GM18873 (cell line): ENCODE measurements around the gene SIL1.

ENCODE experiments used
- ATAC-seq: cut with Tn5 transposase; IDR thresholded peaks from one replicate; pipeline ENCODE4 v1.9.1; 2021; ENCODE audit warnings: mild to moderate bottlenecking, moderate library complexity, moderate number of reproducible peaks; ENCODE audit not compliant: unreplicated experiment, low FRiP score

The SIL1 gene

DNA sequence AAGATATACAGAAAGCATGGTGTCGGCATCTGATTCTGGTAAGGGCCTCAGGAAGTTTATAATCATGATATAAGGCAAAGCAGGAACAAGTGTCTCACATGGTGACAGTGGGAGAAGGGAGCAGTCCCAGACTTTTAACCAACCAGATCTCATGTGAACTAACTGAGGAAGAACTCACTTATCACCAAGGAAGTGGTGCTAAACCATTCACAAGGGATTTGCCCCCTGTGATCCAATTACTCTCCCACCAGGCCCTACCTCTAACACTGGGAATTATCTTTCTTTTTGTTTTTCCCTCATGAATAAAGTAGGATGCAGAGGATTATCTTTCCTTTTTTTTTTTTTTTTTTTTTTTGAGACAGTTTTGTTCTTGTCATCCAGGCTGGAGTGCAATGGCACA, 199.6 kb downstream of the SIL1 start:
- ATAC-seq, result no peak

DNA sequence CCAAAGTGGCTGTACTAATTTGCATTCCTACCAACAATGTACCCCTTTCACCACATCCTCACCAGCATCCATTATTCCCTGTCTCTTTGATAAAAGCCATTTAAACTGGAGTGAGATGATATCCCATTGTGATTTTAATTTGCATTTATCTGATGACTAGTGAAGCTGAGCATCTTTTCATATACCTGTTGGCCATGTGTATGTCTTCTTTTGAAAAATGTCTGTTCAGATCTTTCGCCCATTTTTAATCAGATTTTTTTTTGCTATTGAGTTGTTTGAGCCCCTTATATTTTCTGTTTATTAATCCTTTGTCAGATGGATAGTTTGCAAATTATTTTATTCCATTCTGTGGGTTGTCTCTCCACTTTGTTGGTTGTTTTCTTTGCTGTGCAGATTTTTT, 202.0 kb downstream of the SIL1 start:
- ATAC-seq, result no peak

DNA sequence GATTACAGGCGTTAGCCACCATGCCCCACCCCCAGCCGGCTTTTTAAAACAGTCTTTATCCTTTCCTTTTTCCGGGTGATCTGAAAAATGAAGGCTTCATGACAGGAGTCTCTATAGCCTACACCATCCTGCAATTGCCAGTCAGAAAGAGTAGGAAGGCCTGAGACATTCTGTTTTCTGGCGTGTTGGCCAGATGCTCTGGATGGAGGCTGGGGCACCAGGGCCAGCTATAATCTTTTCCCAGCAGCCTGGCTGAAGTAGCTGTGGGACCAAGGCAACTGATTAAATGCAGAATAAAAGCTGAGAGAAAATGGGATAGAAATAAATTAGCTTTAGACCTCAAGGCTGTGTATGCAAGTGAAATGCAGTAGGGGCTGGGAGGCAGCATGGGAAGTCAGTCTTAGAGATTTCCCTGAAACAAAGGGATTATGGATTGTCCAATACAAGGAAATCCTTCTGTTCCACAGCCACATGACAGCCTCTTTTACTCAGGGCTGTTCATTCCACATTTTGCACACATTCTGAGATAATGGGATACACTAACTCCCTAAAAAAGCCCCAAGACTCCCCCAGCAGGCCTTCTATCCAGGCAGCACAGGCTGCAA, 207.1 kb downstream of the SIL1 start:
- no peak for ATAC-seq

DNA sequence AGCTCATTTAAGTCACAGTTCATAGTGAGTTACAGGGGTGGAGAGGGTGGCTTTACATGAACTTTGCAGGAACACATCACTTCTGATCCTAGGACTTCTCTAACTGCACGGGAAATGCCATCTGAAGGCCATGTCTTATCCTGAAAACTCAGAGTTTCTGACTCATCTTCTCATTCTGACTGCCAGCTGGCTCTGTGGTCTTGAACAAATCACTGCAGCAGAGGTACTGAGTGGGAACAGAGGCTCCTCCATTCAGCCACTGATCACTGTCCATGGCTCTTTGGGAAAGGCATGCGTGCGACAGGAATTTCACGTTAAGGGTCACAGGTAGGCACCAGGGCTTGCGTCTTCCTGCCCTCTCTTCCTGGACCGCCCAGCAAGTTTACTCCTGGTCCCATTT, 208.4 kb downstream of the SIL1 start:
- no peak for ATAC-seq

DNA sequence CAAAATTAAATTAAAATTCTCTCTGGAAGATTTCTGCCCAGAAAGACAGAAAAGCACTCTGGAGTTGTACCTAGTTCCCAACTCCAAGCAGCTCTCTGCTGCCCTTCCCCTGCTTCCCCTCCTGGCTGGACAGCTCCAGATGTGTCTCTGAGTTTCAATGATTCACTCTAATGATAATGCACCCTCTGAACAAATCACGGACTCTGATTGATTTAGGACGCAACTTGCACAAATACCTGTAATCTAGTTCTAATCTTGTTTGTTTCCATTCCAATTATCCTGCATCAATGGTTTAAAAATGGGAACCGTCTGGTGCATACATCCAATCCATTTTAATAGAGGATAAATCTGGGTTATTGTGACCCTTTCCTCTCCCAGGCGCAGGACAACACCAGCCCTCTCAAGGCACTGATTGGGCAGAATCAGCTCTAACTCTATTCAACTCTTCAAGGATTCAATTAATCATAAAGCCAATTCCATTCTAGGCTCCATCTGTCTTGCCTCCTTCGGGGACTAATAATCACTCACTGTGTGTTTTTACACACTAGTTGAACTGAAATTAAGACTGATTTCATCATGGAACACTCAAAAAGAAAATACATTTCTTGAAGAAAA, 211.9 kb downstream of the SIL1 start:
- no peak for ATAC-seq

DNA sequence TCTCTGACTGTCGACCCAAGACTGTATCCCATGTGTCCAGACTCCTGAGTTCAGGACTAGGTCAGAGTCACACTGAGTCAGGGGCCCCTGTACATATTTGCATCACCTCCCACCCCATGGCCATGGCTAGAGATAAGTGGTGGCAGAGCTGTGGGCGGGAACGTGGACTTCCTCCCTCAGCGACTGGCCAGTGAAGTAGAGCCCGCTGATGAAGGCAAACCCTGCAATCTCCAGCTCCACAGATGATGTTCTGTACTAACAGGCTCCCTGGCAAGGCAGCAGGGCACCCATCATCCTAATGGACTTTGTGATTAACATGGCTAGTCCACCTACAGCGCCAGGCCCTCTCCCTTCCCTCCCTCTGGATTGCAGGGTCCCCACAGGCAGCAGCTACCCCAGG, 212.5 kb downstream of the SIL1 start:
- ATAC-seq, result no peak

DNA sequence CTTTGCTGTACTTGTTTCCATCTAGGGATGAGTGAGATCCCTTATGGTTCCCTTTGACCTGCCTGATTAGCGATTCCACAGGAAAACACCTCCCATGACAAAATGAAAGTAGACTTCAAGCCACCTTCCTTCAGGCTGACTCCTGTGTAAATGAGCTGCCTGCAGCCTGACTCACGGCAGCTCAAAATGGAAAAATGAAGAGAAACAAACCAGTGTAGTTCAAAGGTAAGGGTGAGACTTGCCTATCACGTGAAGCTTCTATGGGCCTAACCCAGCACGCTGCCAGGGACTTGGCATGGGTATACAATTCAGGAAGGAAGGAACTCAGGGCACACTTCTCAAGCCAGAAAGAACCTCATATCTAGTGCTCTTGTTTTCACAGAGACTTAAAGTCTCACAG, 212.9 kb downstream of the SIL1 start:
- no peak for ATAC-seq

DNA sequence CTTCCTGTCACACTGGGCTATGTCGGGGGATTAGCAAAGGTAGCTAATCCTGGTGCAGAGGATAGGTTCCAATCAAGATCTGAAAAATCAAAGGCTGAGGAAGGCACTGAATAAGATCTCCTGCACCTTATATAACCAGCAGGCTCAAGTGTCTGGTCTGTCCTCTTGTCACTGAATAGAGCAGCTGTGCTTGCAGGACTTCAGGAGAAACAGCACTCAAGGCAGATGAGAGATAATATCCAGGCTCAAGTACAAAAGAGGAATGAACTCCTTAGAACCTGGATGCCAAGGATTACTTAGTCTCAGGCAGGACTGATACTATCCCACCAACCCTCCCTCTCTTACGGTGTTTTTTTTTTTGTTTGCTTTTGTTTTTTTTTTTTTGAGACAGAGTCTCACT, 214.2 kb downstream of the SIL1 start:
- ATAC-seq, result no peak

DNA sequence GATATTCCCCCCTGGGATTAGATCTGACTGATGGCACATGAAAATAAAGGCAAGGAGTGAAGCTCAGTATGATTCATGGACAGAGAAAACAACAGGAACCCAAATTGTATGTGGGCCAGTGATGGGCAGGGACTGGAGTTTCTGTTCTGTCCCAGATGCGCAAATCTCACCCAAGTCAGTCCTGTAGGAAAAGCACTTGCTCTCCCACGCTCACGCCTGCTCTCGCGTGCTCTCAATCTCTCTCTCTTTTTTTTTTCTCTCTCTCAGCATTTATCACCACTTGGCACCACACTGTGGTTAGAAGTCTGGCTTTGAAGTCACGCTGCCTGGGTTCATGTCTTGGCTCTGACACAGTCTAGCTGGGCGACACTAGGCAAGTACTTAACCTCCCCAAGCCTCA, 216.6 kb downstream of the SIL1 start:
- no peak for ATAC-seq

DNA sequence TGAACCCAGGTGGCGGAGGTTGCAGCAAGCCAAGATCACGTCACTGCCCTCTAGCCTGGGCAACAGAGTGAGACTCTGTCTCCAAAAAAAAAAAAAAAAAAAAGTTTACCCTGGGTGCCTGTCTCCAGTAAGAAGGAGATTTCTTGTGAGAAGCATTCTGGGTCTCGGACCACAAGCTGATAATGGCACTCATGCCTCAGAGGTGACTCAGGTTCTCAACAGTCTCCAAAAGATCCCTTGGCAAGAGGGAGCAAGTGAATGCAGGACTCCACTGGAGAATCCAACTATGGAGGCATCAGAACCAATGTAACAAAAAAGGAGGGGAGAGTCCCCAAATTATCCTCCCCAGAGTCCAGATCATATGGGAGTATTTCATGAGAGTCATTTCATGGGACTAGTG, 217.0 kb downstream of the SIL1 start:
- ATAC-seq, result no peak

DNA sequence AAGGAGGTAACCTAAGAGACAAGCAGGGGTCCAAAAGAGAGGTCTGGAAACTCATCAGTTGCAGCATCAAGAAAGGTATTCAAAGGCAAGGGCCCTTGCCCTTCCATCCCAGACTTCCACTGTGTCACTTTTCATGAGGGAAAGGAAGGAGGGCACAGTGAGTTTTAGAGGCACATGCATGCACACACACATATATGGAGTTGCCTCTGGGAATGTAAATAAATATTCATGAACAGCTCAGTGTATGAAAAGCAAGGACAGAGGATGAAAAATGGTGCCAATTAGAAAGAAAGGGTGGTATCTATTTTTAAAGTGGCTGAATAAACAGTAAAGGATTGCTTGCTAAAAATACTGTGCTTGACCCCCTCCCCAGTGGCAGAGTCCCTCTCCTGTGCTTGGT, 217.7 kb downstream of the SIL1 start:
- ATAC-seq, result no peak

DNA sequence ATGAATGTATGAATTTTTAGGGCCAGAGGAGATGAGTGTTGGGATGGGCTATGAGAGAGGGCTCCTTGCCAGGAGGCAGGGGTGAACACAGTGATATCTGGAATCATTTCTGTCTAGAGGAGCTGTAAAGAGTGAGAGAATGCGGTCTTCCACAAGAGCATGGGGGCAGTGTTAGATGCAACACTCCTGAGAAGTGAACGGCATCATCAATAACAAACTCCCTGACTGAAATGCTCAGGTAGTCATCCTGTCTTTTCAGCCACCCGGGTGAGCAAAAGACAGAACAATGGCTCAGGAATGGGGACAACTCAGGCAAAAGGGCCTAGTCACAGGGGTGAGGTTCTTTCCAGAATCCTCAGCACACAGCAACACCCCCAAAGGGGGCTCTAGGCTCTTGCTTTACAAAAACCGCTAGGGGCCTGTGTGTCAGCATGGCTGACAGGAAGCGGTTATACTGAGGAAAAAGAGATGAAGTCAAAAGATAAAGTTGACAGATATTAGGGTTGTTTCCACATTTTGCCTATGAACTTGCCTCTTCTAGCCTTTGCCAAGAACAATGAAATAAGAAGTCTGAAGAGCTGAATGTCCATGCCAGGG, 218.4 kb downstream of the SIL1 start:
- no peak for ATAC-seq

DNA sequence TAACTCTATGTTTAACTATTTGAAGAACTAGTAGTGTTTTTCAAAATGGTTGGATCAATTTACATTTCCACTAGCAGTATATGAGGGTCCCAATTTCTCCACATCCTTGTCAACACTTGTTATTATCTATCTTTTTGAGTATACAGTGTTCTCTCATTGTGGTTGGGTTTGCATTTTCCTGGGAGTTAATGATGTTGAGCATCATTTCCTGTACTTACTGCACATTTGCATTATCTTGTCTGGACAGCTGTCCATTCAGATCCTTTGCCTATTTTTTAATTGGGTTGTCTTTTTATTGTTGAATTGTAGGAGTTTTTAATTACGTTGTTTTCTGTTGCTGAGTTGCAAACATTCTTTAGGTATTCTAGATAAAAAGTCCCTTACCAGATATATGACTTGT, 219.6 kb downstream of the SIL1 start:
- ATAC-seq, result no peak

DNA sequence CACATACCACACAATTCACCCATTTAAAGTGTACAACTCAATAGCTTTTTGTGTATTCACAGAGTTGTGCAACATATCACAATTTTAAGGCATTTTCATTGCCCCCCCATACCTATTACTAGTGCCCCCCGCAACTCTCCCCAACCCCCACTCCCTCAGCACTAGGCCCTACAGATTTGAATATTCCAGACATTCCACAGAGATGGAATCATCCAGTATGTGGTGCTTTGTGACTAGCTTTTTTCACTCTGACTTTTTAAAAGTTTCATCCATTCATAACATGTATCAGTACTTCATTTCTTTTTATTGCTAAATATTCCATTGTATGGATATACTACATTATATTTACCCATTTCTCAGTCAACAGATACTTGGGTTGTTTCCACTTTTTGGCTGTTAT, 220.1 kb downstream of the SIL1 start:
- no peak for ATAC-seq

DNA sequence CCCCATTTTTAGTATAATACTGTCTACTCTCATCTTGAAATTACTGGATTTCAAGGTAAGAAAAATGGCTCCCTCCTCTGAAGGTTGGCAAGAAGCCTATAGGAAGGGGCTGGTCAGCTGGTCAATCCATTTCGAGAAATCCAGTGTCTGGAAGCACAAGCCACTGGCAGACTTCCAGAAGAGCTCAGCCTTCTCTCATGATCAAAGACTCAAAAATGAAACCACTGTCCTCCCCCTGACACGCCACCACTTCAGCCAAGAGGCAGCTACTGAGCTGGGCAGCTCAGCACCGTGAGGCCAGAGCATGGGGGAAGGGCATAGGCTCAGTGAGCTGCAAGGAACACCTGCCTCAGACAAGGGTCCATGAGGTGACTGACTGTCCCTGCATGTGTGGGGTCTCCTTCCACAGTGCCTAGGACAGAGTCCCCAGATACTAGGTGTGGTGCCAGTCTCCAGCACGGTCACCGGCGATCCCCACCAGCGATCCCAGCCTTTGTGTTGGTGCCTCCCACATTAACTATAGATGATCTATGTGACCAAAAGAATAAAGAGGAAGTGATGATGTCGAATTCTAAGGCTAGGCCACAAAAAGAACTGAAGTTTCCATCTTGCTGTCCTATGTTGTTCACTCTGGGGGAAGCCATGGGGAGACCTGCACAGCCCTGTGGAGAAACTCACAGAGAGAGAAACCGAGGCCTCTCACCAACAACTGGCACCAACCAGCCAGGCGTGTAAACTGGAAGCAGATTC, 222.9 kb downstream of the SIL1 start:
- no peak for ATAC-seq

DNA sequence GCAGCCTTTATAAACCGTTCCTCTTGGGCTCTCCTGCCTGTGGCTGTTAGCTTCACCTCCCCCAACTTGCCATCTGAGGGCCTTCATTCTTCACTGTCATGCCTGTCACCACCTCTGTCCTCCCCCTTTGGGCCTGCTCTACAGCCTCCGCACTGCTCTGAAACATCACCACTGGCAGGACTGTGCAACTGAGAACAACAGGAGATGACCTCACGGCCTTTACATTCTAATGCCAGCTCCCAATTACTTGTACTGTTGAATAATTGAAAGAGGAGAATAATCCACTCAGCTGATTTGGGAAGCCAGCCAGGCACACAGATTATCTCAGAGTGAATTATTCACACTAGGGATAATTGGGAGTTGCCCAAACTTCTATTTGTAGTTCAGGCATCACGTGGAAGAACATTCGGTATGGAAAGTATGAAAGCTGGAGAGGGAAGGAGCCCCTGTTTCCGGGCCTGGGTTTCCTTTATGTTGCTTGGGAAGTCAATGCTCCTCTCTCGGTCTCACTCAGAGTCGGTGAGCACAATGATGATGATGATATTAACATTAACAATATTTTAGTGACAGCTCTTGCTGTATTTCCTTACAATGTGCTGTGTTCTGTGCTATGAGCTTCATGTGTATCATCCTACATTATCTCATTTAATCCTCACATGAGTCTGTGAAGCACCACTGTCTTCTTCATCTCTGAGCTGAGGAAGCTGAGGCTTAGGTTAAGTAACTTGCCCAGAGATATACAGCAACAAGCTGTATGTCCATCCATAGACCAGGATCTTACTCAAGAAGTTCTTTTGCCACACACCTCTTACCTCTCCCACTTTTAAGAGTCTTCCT, 223.7 kb downstream of the SIL1 start:
- no peak for ATAC-seq

DNA sequence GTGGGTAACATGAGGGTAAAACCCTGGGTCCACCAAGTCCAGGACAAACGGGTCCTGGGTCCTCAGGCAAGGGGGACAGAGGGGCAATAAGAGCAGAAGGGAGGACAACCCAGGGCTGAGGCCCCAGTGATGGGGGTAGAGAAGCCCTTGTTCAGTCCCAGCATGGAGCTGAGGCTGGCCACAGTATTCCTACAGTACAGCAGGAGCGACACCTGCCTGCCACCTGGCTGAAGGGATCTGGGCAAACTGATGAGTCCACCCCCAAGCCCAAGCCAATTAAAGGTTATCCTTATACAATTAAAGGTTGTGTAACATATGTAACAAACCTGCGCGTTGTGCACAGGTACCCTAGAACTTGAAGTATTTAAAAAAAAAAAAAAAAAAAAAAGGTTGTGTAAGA, 225.3 kb downstream of the SIL1 start:
- no peak for ATAC-seq

DNA sequence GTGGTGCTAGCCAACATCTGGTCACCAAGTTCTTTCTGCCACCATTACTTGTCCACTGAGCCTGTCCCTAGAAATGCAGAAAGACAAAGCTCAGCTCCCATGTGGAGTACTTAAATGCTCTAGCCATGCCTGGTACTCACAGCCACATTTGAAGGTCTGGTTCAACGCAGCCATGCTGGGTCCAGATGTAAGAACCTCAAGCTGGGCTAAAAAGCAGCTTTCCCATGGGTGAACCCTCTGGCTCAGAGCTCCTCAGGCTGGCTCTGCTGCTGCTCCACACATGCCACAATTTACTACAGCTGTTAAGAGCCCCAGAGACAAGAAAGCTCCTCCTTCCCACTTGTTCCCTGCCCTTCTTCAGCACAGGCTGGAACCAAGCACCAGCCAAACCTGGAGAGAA, 225.9 kb downstream of the SIL1 start:
- no peak for ATAC-seq

DNA sequence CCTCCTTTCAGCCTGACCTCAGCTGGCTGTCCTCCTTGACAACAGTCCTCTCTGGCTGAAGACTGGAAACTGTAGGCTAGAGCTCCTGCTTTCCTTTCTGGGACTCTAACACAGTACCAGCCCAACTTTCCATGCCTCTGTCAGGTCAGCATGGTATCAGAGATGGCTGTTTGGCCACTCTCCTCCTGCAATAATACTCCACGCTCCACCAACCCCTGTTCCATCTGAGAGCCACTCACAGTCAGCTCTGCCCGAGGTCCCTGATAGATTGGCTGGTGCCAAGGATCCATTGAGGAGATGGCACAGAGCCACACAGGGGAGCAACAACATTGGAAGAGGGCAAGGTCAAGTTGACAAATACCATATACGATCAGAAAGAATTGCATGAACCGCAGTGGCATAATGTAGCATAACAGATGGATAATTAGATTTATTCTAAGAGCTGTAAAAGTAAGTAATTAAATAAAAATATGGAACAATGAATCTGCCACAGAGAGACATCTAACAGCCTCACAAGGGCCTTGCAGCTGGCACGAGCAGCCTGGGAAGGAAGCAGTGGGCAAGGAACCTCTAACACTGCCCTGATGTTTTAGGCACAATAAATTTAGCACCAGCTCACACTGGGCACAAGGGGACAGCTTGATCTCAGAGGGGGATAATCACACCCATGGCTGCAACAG, 228.7 kb downstream of the SIL1 start:
- ATAC-seq, result no peak

DNA sequence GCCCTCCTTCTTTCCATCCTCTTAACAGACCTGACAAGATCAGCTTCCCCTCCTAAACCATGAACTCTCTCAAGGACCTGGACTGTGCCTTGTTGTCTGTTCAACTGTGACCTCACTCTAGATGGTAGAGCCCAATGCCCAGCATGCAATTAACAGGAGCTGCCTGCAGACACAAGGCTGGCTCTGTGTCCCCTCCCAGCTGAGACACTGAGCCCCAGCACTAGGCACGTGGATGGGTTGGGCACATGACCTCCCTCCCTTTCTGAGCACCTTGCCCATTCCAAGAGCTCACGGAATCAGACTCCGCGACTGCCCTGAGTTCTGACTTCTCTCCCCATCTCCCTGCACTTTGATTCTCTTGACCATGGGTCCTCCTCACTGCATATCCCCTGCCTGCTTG, 229.6 kb downstream of the SIL1 start:
- ATAC-seq, result no peak
